ENCODE measurements around the gene H2BK1. TPM values are rescaled to one million over a fixed set of nuclear protein-coding genes. Genes with fewer than 3 reads are reported as not detected.
A peak's percentile ranks its signal among the peaks of the same experiment; 100 is the strongest.

The H2BK1 gene
- total and polyA plus RNA-seq, 7 experiments from 2014 or later: 1.8 to 6.4 (median 1.9) TPM; not detected in 2

DNA sequence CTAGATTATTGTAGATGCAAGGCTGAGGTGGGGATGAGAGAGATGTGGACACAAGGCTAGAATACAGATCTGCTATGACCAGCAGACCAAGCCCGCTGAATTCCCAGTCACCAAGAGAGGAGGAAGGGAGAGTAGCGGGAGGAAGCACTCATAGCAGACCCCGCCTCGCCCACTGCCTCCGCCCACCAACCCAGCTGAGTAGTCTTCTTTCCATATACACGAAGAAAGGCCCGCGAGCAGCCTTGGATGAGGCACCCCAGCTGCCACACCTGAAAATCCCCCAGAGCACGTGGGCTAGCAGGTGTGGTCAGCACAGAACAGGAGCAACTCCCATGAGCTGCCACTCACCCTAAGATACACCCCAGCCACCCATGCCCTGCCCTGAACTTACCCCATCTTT, 7.9 kb upstream of the H2BK1 start:
- peaks cover 26 to 60% (median 35%) of the 10 kb centered on the region in 5 donors for H3K36me3 Mint-ChIP-seq
- POLR2A ChIA-PET: no interaction called here
- ATAC-seq (no peak), DNase-seq (no peak)
- CTCF ChIA-PET: no interaction called here
- Histone ChIP-seq H3K9me3 (ENCODE audit: control insufficient read depth in 2 of 3, low read length in 3 of 3) (no peaks in the 10 kb centered on the region), H3K36me3 (ENCODE audit: control insufficient read depth in 2 of 3, insufficient read depth in 3 of 3, low read length in 3 of 3) (peaks cover 19 to 96% (median 29%) of the 10 kb centered on the region in 3 experiments), H3K4me3 (ENCODE audit: low read length) (no peak overlapping the region), H3K27me3 (ENCODE audit: control insufficient read depth in 2 of 2, insufficient read depth in 2 of 2, low read length in 2 of 2) (no peaks in the 10 kb centered on the region), H3K4me1 (ENCODE audit: control insufficient read depth in 2 of 2, insufficient read depth in 2 of 2, low read length in 2 of 2) (no peaks in the 10 kb centered on the region), H3K27ac (ENCODE audit: low read depth, low read length) (no peak overlapping the region)
- H3K27me3 Mint-ChIP-seq: no peaks in the 10 kb centered on the region
- H3K9me3 Mint-ChIP-seq: no peaks in the 10 kb centered on the region
- peak overlapping the region in 1 of 9 donors; percentile 31 for H3K27ac Mint-ChIP-seq
- intact Hi-C loops (cut with micrococcal nuclease): no loop called here
- peaks cover 0 to 8% (median 0%) of the 10 kb centered on the region in 7 donors for H3K4me1 Mint-ChIP-seq
- no peak overlapping the region for H3K4me3 Mint-ChIP-seq

DNA sequence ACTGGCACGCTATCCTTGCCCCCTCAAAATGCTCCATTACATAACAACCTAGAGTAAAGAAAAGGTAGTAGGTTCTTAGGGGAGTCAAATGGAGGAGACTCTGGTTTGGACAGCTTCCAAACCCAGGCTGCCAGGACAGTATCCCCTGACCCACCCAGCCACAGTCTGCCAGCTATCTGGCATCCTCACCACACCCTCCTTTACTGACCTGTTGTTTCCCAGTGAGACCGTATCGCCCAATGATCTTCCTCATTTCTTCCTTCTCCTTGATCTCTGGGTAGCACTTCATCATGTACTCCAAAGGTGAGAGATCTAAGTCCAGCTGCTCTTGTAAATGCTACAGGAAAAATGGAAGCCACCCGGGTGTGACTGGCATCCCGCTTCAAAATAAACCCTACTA, 5.1 kb upstream of the H2BK1 start:
- H3K36me3 Mint-ChIP-seq: peaks cover 26 to 46% (median 28%) of the 10 kb centered on the region in 5 donors
- no peaks in the 10 kb centered on the region for H3K9me3 Mint-ChIP-seq
- DNase-seq (no peak), ATAC-seq (no peak)
- H3K4me1 Mint-ChIP-seq: peaks cover 0 to 5% (median 0%) of the 10 kb centered on the region in 7 donors
- Histone ChIP-seq H3K36me3 (ENCODE audit: control insufficient read depth in 2 of 3, insufficient read depth in 3 of 3, low read length in 3 of 3) (peaks cover 10 to 83% (median 19%) of the 10 kb centered on the region in 3 experiments), H3K27me3 (ENCODE audit: control insufficient read depth in 2 of 2, insufficient read depth in 2 of 2, low read length in 2 of 2) (no peaks in the 10 kb centered on the region), H3K4me1 (ENCODE audit: control insufficient read depth in 2 of 2, insufficient read depth in 2 of 2, low read length in 2 of 2) (no peaks in the 10 kb centered on the region), H3K4me3 (ENCODE audit: low read length) (no peak overlapping the region), H3K27ac (ENCODE audit: low read depth, low read length) (no peak overlapping the region), H3K9me3 (ENCODE audit: control insufficient read depth in 2 of 3, low read length in 3 of 3) (no peaks in the 10 kb centered on the region)
- H3K27me3 Mint-ChIP-seq: no peaks in the 10 kb centered on the region
- no peak overlapping the region for H3K27ac Mint-ChIP-seq
- ChIA-PET POLR2A (no interaction called here), CTCF (no interaction called here)
- intact Hi-C loops (cut with micrococcal nuclease): no loop called here
- no peak overlapping the region for H3K4me3 Mint-ChIP-seq

DNA sequence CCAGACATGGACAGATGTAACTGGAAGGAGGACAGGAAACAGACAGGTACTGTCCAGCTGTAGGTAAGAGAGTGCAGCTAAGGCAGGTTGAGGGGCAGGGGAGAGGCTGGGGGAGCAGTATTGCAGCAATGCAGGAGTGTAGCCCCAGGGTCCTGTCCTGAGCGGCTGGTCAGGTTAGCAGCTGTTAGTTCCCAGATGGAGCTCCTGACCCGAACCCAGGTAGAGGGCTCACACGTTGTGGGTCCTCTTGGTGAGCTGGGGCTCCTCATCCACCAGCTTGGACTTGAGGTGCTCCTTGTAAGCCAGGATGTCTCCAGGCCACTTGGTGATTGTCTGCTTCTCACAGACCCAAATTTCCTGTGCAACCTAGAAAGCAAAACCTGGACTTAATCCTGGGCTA, 3.5 kb upstream of the H2BK1 start:
- peaks cover 0 to 5% (median 0%) of the 10 kb centered on the region in 7 donors for H3K4me1 Mint-ChIP-seq
- no peak overlapping the region for H3K4me3 Mint-ChIP-seq
- Histone ChIP-seq H3K4me1 (ENCODE audit: control insufficient read depth in 2 of 2, insufficient read depth in 2 of 2, low read length in 2 of 2) (no peaks in the 10 kb centered on the region), H3K27ac (ENCODE audit: low read depth, low read length) (no peak overlapping the region), H3K4me3 (ENCODE audit: low read length) (no peak overlapping the region), H3K27me3 (ENCODE audit: control insufficient read depth in 2 of 2, insufficient read depth in 2 of 2, low read length in 2 of 2) (no peaks in the 10 kb centered on the region), H3K36me3 (ENCODE audit: control insufficient read depth in 2 of 3, insufficient read depth in 3 of 3, low read length in 3 of 3) (peaks cover 4 to 68% (median 12%) of the 10 kb centered on the region in 3 experiments), H3K9me3 (ENCODE audit: control insufficient read depth in 2 of 3, low read length in 3 of 3) (no peaks in the 10 kb centered on the region)
- intact Hi-C loops (cut with micrococcal nuclease): no loop called here
- DNase-seq: no peak
- peaks cover 22 to 37% (median 25%) of the 10 kb centered on the region in 5 donors for H3K36me3 Mint-ChIP-seq
- CTCF ChIA-PET: interaction anchor here (0.6 to 0.8 kb wide), 2 partner anchors 103 to 167 kb away, joined by 3 read pairs; no protein-coding TSS in a partner anchor
- H3K9me3 Mint-ChIP-seq: no peaks in the 10 kb centered on the region
- H3K27ac Mint-ChIP-seq: no peak overlapping the region
- POLR2A ChIA-PET: no interaction called here
- no peaks in the 10 kb centered on the region for H3K27me3 Mint-ChIP-seq
- no peak for ATAC-seq

DNA sequence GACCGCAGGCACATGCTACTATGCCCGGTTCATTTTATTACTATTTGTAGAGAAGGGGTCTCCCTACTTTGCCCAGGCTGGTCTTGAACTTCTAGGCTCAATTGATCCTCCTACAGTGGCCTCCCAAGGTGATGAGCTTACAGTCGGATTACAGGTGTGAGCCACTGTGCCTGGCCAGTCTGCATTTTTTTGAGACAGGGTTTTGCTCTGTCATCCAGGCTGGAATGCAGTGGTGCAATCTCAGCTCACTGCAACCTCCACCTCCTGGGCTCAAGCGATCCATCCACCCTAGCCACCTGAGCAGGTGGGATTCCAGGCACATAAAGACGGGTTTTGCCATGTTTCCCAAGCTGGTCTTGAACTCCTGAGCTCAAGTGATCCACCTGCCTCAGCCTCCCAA, 2.3 kb upstream of the H2BK1 start:
- intact Hi-C loops (cut with micrococcal nuclease): no loop called here

DNA sequence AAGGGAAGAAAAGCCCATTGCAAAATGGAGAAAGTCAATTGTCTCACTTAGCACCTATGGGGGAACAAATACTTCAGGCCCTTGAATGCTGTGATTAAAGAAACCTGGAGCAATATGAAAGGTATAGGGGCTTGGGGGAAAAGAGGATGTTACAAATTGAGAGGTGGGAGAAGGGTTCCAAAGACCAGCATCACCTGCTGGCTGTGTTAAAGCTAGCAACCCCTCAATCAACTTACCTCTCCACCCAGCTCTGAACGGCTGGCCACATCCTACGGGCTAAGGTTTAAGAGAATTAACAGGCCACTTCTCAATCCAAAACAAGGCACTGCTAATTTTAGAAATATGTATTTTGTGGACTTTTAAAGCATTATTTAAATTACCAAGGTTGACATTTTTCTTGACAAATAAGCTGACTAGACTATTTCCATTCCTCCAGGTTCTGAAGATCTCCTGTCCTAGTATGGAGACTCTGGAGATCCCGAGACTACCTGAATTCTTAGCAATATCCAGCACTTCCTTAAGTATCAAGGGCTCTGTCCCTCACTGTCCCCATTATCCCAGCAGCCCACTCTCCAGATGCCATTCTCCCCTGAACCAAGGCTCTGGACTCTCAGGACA, 976 bp upstream of the H2BK1 start:
- Mint-ChIP-seq H3K27me3 (peaks cover 0 to 2% (median 0%) of the 10 kb centered on the region in 5 donors), H3K4me3 (no peak overlapping the region), H3K9me3 (no peaks in the 10 kb centered on the region), H3K4me1 (peaks cover 16 to 23% (median 19%) of the 10 kb centered on the region in 7 donors), H3K36me3 (peaks cover 11 to 25% (median 17%) of the 10 kb centered on the region in 5 donors), H3K27ac (peak overlapping the region in 1 of 9 donors; percentile 26)
- DNase-seq (no peak), ATAC-seq (no peak)
- Histone ChIP-seq H3K27ac (ENCODE audit: low read depth, low read length) (no peak overlapping the region), H3K36me3 (ENCODE audit: control insufficient read depth in 2 of 3, insufficient read depth in 3 of 3, low read length in 3 of 3) (peaks cover 0 to 42% (median 4%) of the 10 kb centered on the region in 3 experiments), H3K27me3 (ENCODE audit: control insufficient read depth in 2 of 2, insufficient read depth in 2 of 2, low read length in 2 of 2) (no peaks in the 10 kb centered on the region), H3K4me3 (ENCODE audit: low read length) (no peak overlapping the region), H3K4me1 (ENCODE audit: control insufficient read depth in 2 of 2, insufficient read depth in 2 of 2, low read length in 2 of 2) (peaks cover 15 to 17% of the 10 kb centered on the region in 2 donors), H3K9me3 (ENCODE audit: control insufficient read depth in 2 of 3, low read length in 3 of 3) (no peaks in the 10 kb centered on the region)
- CTCF ChIA-PET: no interaction called here
- POLR2A ChIA-PET: no interaction called here
- intact Hi-C loops (cut with micrococcal nuclease): no loop called here

More for the DNA sequence above, 2.3 kb upstream of the H2BK1 start:
- Mint-ChIP-seq H3K36me3 (peaks cover 11 to 25% (median 17%) of the 10 kb centered on the region in 5 donors), H3K9me3 (no peaks in the 10 kb centered on the region), H3K27me3 (no peaks in the 10 kb centered on the region), H3K4me3 (no peak overlapping the region), H3K27ac (no peak overlapping the region), H3K4me1 (peaks cover 3 to 10% (median 7%) of the 10 kb centered on the region in 7 donors)
- DNase-seq (no peak), ATAC-seq (no peak)
- CTCF ChIA-PET: no interaction called here
- Histone ChIP-seq H3K4me3 (ENCODE audit: low read length) (no peak overlapping the region), H3K27me3 (ENCODE audit: control insufficient read depth in 2 of 2, insufficient read depth in 2 of 2, low read length in 2 of 2) (no peaks in the 10 kb centered on the region), H3K27ac (ENCODE audit: low read depth, low read length) (no peak overlapping the region), H3K4me1 (ENCODE audit: control insufficient read depth in 2 of 2, insufficient read depth in 2 of 2, low read length in 2 of 2) (peaks cover 4 to 6% of the 10 kb centered on the region in 2 donors), H3K9me3 (ENCODE audit: control insufficient read depth in 2 of 3, low read length in 3 of 3) (no peaks in the 10 kb centered on the region), H3K36me3 (ENCODE audit: control insufficient read depth in 2 of 3, insufficient read depth in 3 of 3, low read length in 3 of 3) (peaks cover 4 to 56% (median 5%) of the 10 kb centered on the region in 3 experiments)
- POLR2A ChIA-PET: no interaction called here

DNA sequence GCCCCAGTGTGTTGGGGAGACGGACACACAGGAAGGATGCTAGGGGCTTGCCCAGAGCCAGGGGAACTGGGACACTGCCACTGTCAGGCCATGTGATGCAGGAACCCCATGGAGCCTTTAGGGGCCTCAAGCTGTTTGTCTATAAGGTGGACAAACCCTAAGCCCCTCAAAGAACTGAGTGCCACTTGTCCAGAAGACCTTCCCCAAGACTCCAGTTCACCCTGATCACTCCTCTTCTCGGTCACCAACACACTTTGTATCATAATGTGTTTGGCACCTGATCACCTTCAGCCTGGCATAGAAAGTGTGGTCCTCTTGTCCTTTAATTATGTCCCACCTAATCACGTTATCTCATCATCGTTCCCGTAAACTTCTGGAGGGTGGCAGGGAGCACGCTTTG, 700 bp downstream of the H2BK1 start:
- no peaks in the 10 kb centered on the region for H3K9me3 Mint-ChIP-seq

More for the DNA sequence above, 700 bp downstream of the H2BK1 start:
- H3K9me3 ChIP-seq (ENCODE audit: control insufficient read depth in 2 of 3, low read length in 3 of 3): no peaks in the 10 kb centered on the region
- H3K27me3 ChIP-seq (ENCODE audit: control insufficient read depth in 2 of 2, insufficient read depth in 2 of 2, low read length in 2 of 2): no peaks in the 10 kb centered on the region
- no peak overlapping the region for H3K27ac ChIP-seq (ENCODE audit: low read depth, low read length)
- peaks cover 16 to 28% (median 23%) of the 10 kb centered on the region in 7 donors for H3K4me1 Mint-ChIP-seq
- no peak for ATAC-seq
- ChIA-PET POLR2A (no interaction called here), CTCF (interaction anchor here (0.6 kb wide), 1 partner anchor 1295 kb away, joined by 3 read pairs; no protein-coding TSS in a partner anchor)
- no peak overlapping the region for H3K4me3 ChIP-seq (ENCODE audit: low read length)
- peaks cover 0 to 13% (median 0%) of the 10 kb centered on the region in 5 donors for H3K27me3 Mint-ChIP-seq
- H3K36me3 Mint-ChIP-seq: peaks cover 0 to 11% (median 6%) of the 10 kb centered on the region in 5 donors
- H3K27ac Mint-ChIP-seq: no peak overlapping the region
- peaks cover 0 to 25% (median 0%) of the 10 kb centered on the region in 3 experiments for H3K36me3 ChIP-seq (ENCODE audit: control insufficient read depth in 2 of 3, insufficient read depth in 3 of 3, low read length in 3 of 3)
- no peak for DNase-seq
- intact Hi-C loops (cut with micrococcal nuclease): no loop called here
- H3K4me3 Mint-ChIP-seq: no peak overlapping the region
- H3K4me1 ChIP-seq (ENCODE audit: control insufficient read depth in 2 of 2, insufficient read depth in 2 of 2, low read length in 2 of 2): peaks cover 15 to 20% of the 10 kb centered on the region in 2 donors
